ENCODE measurements around the gene CAV2. TPM values are rescaled to one million over a fixed set of nuclear protein-coding genes. Genes with fewer than 3 reads are reported as not detected.

Gene CAV2
- total and polyA plus RNA-seq, 2 experiments from 2014 or later = 9.9 to 17.4 TPM

DNA sequence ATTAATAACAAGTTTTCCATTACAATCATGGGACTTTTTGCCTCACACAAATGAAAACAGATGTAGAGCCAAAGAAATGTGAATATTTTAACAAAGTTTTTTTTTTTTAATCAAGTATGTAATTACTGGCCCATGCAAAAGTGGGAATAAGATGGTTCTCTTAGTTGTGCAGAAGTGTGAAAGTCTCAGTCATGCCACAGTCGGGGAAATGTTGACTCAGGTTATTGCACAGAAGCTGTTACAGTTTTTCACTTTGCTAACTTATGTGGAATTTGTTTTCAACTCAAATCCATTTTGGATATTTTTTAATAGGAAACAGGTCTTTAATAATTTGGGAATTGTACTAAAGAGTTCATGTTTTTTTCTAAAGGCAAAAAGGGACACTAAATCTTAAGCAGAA, 44.0 kb upstream of the CAV2 start:
- DNase-seq (ENCODE audit: low read depth in 1 of 2, low spot score in 1 of 2) = peak in 1 of 2 donors; percentile 13
- H3K4me1 ChIP-seq (ENCODE audit: low read depth) = no peaks in the 10 kb centered on the region
- H3K27me3 ChIP-seq = no peaks in the 10 kb centered on the region
- no peaks in the 10 kb centered on the region for H3K9me3 ChIP-seq (ENCODE audit: low read depth)
- H3K27ac ChIP-seq = no peak overlapping the region
- TF ChIP-seq CTCF (IDR thresholded peaks at IDR 0.05; ENCODE audit: low read depth, low read length) = no peak
- H3K4me3 ChIP-seq = no peak overlapping the region
- no peaks in the 10 kb centered on the region for H3K36me3 ChIP-seq

DNA sequence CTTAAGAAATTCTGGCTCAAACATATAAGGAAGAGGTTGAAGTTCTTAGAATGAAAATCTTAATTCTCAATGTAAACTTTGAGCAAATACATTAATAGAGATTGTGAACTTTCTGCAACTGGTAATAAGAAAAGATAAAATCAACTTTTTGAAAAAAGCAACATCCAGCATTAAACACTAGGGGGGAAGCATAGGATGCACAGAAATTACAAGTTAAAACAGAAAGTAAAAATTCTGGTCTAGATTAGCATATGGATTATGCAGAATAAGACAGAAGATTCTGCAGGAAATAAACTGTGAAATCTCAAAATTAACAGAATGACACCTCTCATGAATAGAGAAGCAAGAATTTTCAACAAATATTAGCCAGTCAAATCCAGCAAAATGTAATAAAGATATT, 38.0 kb upstream of the CAV2 start:
- no peaks in the 10 kb centered on the region for H3K4me1 ChIP-seq (ENCODE audit: low read depth)
- H3K27ac ChIP-seq = no peak overlapping the region
- no peaks in the 10 kb centered on the region for H3K27me3 ChIP-seq
- no peaks in the 10 kb centered on the region for H3K9me3 ChIP-seq (ENCODE audit: low read depth)
- no peaks in the 10 kb centered on the region for H3K36me3 ChIP-seq
- peak; percentile 36 for TF ChIP-seq CTCF (IDR thresholded peaks at IDR 0.05; ENCODE audit: low read depth, low read length)
- no peak overlapping the region for H3K4me3 ChIP-seq
- no peak for DNase-seq (ENCODE audit: low read depth in 1 of 2, low spot score in 1 of 2)

DNA sequence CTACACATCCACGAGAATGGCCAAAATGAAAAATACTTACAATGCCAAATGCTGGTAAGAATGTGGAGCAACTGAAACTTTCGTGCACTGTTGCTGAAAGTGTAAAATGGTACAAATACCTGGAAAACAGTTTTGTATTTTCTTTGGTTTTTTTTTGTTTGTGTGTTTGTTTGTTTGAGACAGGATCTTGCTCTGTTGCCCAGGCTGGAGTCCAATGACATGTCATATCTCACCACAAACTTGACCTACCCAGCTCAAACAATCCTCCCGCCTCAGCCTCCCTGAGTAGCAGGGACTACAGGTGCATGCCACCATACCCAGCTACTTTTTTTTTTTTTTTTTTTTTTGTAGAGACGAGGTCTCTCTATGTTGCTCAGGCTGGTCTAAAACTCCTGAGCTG, 35.6 kb upstream of the CAV2 start:
- H3K36me3 ChIP-seq = no peaks in the 10 kb centered on the region
- H3K27me3 ChIP-seq = no peaks in the 10 kb centered on the region

GRCh38 chr7:116464375-116464774, 35.2 kb upstream of the CAV2 start:
- TF ChIP-seq CTCF (IDR thresholded peaks at IDR 0.05; ENCODE audit: low read depth, low read length) = no peak
- DNase-seq (ENCODE audit: low read depth in 1 of 2, low spot score in 1 of 2) = no peak
- H3K27ac ChIP-seq = no peak overlapping the region

More for the DNA sequence above, 35.6 kb upstream of the CAV2 start:
- no peak overlapping the region for H3K4me3 ChIP-seq
- no peak for DNase-seq (ENCODE audit: low read depth in 1 of 2, low spot score in 1 of 2)
- H3K4me1 ChIP-seq (ENCODE audit: low read depth) = no peaks in the 10 kb centered on the region
- TF ChIP-seq CTCF (IDR thresholded peaks at IDR 0.05; ENCODE audit: low read depth, low read length) = no peak
- H3K27ac ChIP-seq = no peak overlapping the region
- H3K9me3 ChIP-seq (ENCODE audit: low read depth) = no peaks in the 10 kb centered on the region

DNA sequence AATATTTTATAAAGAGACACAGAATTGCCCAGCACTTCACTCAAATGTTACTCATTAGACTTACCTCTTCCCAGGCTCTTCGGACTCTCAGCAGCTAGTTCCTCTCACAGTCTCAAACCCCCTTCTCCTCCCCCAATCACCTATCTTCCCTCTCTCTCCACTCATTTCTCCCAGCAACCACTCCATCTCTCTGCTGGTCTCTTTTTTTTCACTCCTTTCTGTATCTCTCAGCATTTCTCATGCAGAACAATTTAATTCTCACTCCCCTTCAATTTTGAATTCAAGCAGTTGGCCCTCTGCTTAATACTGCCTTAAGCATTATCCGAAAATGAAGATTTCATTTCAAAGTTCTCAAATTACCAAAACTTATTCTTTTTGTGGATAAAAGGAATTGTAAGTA, 34.4 kb upstream of the CAV2 start:
- DNase-seq (ENCODE audit: low read depth in 1 of 2, low spot score in 1 of 2) = no peak
- H3K4me3 ChIP-seq = no peak overlapping the region
- H3K27me3 ChIP-seq = no peaks in the 10 kb centered on the region
- H3K4me1 ChIP-seq (ENCODE audit: low read depth) = no peaks in the 10 kb centered on the region
- no peak overlapping the region for H3K27ac ChIP-seq
- H3K9me3 ChIP-seq (ENCODE audit: low read depth) = no peaks in the 10 kb centered on the region
- H3K36me3 ChIP-seq = no peaks in the 10 kb centered on the region
- TF ChIP-seq CTCF (IDR thresholded peaks at IDR 0.05; ENCODE audit: low read depth, low read length) = no peak

More at GRCh38 chr7:116464375-116464774, 35.2 kb upstream of the CAV2 start:
- H3K9me3 ChIP-seq (ENCODE audit: low read depth) = no peaks in the 10 kb centered on the region
- H3K27me3 ChIP-seq = no peaks in the 10 kb centered on the region
- H3K4me1 ChIP-seq (ENCODE audit: low read depth) = no peaks in the 10 kb centered on the region
- no peak overlapping the region for H3K4me3 ChIP-seq
- H3K36me3 ChIP-seq = no peaks in the 10 kb centered on the region

GRCh38 chr7:116468534-116468933, 31.0 kb upstream of the CAV2 start:
- Histone ChIP-seq H3K27ac (no peak overlapping the region), H3K9me3 (ENCODE audit: low read depth) (no peaks in the 10 kb centered on the region), H3K27me3 (no peaks in the 10 kb centered on the region), H3K4me3 (no peak overlapping the region), H3K4me1 (ENCODE audit: low read depth) (no peaks in the 10 kb centered on the region), H3K36me3 (no peaks in the 10 kb centered on the region)
- TF ChIP-seq CTCF (IDR thresholded peaks at IDR 0.05; ENCODE audit: low read depth, low read length) = no peak
- DNase-seq (ENCODE audit: low read depth in 1 of 2, low spot score in 1 of 2) = no peak
